Erythroblast (primary cell): ENCODE data around the gene MAST4.
A peak's percentile ranks its signal among the peaks of the same experiment; 100 is the strongest.

Experiments
- DNase-seq, 2 experiments: peaks; one replicate each; lab custom pipeline; 2025; lab: John Stamatoyannopoulos, UW
- GATA1 ChIP-seq: IDR thresholded peaks from 2 replicates; pipeline ENCODE4 v1.6.1; 2011; ENCODE audit warnings: low read depth, mild to moderate bottlenecking, control low read depth, low read length, moderate library complexity
- POLR2A ChIP-seq: IDR thresholded peaks from 2 replicates; pipeline ENCODE4 v1.6.1; 2011; ENCODE audit warnings: mild to moderate bottlenecking, low read length

The MAST4 gene

GRCh38 chr5:66617226-66617861, 21.2 kb downstream of the MAST4 start:
- TF ChIP-seq GATA1, result no peak
- TF ChIP-seq POLR2A, result no peak
- DNase-seq, result no peak

DNA sequence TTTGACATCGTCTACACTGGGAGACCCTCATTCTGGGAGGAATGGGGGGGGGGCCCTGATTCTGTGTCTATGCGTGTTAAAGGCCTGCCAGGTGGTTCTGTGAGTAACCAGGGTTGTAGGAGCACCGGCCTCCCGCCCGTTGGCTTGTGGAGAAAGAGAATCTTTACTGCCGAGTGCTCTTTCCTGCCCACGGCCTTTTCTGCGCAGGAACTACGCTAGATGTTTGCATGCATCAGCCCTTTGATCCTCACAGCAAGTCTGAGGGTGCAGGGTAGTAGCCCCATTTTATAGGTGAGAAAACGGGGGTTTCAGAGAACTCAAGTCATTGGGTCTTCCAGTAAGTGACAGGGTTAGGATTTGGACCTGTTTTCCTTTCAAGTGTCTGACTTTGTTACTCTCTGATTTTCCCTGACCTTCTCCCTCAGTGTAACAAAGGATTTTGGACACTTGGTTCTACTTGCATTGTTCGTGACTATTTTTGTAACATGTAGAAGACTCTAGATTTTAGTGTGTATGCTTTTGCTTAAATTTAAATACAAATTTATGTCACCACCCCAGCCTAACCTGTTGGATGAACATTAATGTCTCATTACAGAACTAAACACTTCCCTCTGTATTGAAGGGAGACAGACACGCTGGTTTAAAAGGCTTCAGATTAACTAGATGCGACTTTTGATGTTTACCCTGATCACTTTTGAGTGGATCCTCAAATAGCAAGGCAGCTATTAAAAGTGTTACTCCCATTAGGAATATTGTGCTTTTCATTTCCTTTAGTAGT, 22.0 kb downstream of the MAST4 start:
- no peak for TF ChIP-seq POLR2A
- no peak for TF ChIP-seq GATA1
- no peak for DNase-seq

- TF ChIP-seq GATA1, result no peak
- no peak for TF ChIP-seq POLR2A
- DNase-seq, result peak; percentile 7 to 41
These were observed 24.5 kb downstream of the MAST4 start for GRCh38 chr5:66620711-66621110.

- no peak for TF ChIP-seq POLR2A
- no peak for TF ChIP-seq GATA1
- DNase-seq, result no peak
These were observed 25.0 kb downstream of the MAST4 start for GRCh38 chr5:66621146-66621545.

DNA sequence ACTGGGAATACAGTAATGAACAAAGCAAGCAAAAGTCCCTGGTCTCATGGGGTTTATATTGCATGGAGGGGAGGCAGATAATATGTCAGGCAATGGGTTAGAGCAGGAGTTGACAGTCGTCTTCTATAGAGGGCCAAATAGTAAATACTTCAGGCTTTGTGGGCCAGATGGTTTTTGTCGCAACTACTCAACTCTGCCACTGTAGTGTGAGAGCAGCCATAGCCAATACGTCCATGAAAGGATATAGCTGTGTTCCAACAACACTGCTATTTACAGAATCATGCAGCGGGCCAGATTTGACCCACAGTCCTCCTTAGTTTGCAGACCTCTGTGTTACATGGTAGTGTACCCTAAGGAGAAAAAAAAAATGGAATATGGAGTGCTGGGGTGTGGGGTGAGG, 25.5 kb downstream of the MAST4 start:
- DNase-seq, result no peak
- TF ChIP-seq GATA1 (no peak), POLR2A (no peak)

- DNase-seq, result no peak
- no peak for TF ChIP-seq POLR2A
- no peak for TF ChIP-seq GATA1
These were observed 32.4 kb downstream of the MAST4 start for GRCh38 chr5:66628561-66628960.

DNA sequence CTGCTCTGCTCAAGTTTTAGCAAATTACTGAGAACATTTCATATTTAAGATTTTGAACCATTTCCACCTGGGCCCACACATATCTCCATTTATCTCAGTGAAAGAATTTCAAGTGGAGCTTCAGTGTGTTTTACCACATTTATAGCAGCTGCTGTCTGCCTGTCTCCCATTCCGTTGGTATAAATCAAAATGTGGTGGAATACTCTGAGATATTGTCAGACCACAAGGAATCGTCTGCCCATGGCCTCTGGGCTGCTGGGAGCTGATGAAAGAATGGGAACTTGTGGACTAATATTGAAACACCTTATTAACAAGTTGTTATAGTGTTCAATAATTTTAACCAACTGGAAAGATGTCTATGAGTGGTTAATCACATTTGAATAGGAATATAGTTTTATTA, 33.3 kb downstream of the MAST4 start:
- DNase-seq, result no peak
- TF ChIP-seq POLR2A, result no peak
- TF ChIP-seq GATA1, result no peak

DNA sequence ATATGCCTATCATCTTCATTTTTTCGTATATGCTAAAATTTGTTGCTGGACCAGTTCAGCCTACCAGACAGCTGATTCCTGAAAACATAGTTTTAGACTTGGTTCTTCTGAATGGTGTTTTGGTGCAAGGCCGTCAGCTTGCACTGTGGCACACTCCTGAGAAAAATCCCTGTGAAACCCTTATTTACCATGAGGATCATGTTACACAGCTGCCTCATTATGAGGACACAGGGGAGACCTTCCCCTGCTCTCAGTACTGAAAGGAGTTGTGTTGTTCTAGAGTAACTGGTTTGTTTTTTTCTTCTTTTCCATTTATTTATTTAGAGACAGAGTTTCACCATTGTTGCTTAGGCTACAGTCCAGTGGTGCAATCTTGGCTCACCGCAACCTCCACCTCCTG, 37.6 kb downstream of the MAST4 start:
- DNase-seq, result no peak
- TF ChIP-seq POLR2A (no peak), GATA1 (no peak)

GRCh38 chr5:66634601-66635000, 38.4 kb downstream of the MAST4 start:
- DNase-seq, result no peak
- TF ChIP-seq GATA1 (no peak), POLR2A (no peak)

DNA sequence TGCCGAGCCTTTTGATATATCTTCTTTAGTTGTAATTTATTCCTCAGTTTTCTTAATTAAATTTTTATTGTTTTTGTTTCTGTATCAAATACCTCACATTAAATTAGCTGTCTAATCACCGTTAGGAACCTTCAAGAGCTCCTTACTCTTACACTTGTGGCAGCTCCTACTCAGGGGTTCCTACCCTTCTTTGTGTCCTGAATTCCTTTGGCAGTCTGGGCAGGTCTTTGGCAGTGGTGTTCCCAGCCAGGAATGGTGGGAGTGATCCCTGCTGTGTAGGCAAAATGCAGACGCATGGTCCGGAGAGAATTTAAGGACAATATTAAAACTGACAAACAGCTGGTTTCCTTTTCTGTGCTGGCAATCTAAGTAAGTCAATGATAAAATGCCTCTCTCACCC, 41.8 kb downstream of the MAST4 start:
- TF ChIP-seq GATA1 (no peak), POLR2A (no peak)
- DNase-seq, result no peak

- DNase-seq, result no peak
- TF ChIP-seq GATA1 (no peak), POLR2A (no peak)
These were observed 42.8 kb downstream of the MAST4 start for GRCh38 chr5:66639037-66639436.

GRCh38 chr5:66642538-66642937, 46.3 kb downstream of the MAST4 start:
- no peak for TF ChIP-seq GATA1
- no peak for TF ChIP-seq POLR2A
- no peak for DNase-seq

DNA sequence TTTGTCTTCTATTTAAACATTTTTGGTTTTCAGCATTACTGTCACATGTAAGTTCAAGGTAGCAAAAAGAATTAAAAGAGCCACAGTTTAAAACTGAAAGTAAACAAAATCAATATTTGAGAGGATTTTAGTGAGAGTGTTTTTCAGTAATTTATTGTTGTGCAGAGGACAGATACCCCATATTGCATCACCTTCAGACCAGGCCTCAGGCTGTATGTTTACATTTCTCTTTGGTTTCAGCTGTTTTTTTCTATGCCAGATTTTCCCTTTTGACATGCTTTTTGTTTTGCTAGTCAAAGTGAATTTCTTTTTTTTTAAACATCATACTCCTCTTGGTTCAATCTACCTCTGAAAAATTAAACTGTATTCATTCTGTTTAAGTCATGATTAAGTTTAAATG, 47.2 kb downstream of the MAST4 start:
- TF ChIP-seq POLR2A (no peak), GATA1 (no peak)
- DNase-seq, result no peak

GRCh38 chr5:66644111-66644510, 47.9 kb downstream of the MAST4 start:
- TF ChIP-seq POLR2A, result no peak
- no peak for TF ChIP-seq GATA1

GRCh38 chr5:66645039-66645438, 48.8 kb downstream of the MAST4 start:
- TF ChIP-seq GATA1, result no peak
- TF ChIP-seq POLR2A, result no peak
- DNase-seq, result no peak

More at GRCh38 chr5:66644111-66644510, 47.9 kb downstream of the MAST4 start:
- no peak for DNase-seq
